Skeletal muscle tissue (tissue), 4 donors: ENCODE results near the gene MTA3. TPM values are rescaled to one million over a fixed set of nuclear protein-coding genes. Genes with fewer than 3 reads are reported as not detected.
"Not testable (repeated sequence)": the region's sequence is repeated elsewhere in the genome, so short reads cannot be mapped to it uniquely, and the experiment has no call there.

Experiments used
- H3K27ac ChIP-seq: one replicate; pipeline ENCODE4 v1.7.0; 2013; ENCODE audit warnings: mild to moderate bottlenecking, low read depth, low read length, inconsistent platforms
- H3K27me3 ChIP-seq, 3 donors: one replicate each; pipeline ENCODE4 v1.7.0; 2013; ENCODE audit warnings: low read length in 3 of 3; ENCODE audit not compliant: control insufficient read depth in 3 of 3, insufficient read depth in 3 of 3
- H3K36me3 ChIP-seq, 3 donors: one replicate each; pipeline ENCODE4 v1.7.0; 2013; ENCODE audit warnings: low read length in 3 of 3; ENCODE audit not compliant: control insufficient read depth in 3 of 3, insufficient read depth in 3 of 3
- H3K4me1 ChIP-seq, 3 donors: one replicate each; pipeline ENCODE4 v1.7.0; 2013; ENCODE audit warnings: low read length in 3 of 3, mild to moderate bottlenecking in 3 of 3; ENCODE audit not compliant: control insufficient read depth in 3 of 3, insufficient read depth in 3 of 3
- H3K4me3 ChIP-seq, 3 donors: one replicate each; pipeline ENCODE4 v1.7.0; 2013; ENCODE audit warnings: low read length in 3 of 3
- H3K9ac ChIP-seq, 3 donors: one replicate each; pipeline ENCODE4 v1.7.0; 2013; ENCODE audit warnings: low read length in 3 of 3, mild to moderate bottlenecking in 3 of 3, moderate library complexity in 2 of 3, low read depth in 1 of 3
- H3K9me3 ChIP-seq, 3 donors: one replicate each; pipeline ENCODE4 v1.7.0; 2013; ENCODE audit warnings: low read length in 3 of 3; ENCODE audit not compliant: control insufficient read depth in 3 of 3
- total RNA-seq: library from RNA; depleted of rRNA; stranded (reverse); fragments of >200 nt; gene quantifications from one replicate; pipeline ENCODE4 v1.2.3, GENCODE V29; 2014
- donor health status: Osteomylitis.

MTA3 gene
- total RNA-seq, 1 donor from 2014 or later: 26.6 TPM

DNA sequence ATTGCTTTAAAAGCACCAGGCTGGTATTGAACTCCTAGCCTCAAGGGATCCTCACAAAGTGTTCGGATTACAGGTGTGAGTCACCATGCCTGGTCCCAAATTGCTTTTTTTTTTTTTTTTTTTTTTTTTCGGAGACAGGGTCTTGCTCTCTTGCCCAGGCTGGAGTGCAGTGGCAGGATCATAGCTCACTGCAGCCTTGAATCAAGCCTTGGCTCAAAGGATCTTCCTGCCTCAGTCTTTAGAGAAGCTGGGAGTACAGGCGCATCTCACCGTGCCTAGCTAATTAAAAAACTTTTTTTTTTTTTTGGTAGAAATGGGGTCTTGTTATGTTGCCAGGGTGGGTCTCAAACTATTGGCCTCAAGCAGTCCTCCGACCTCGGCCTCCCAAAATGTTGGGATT is 12.8 kb downstream of the MTA3 start:
- H3K36me3 ChIP-seq: peaks cover 5 to 18% (median 10%) of the 10 kb centered on the region in 3 donors
- H3K9ac ChIP-seq: no peak overlapping the region
- no peaks in the 10 kb centered on the region for H3K27me3 ChIP-seq
- no peaks in the 10 kb centered on the region for H3K4me1 ChIP-seq
- no peak overlapping the region for H3K4me3 ChIP-seq
- no peaks in the 10 kb centered on the region for H3K9me3 ChIP-seq
- no peak overlapping the region for H3K27ac ChIP-seq

DNA sequence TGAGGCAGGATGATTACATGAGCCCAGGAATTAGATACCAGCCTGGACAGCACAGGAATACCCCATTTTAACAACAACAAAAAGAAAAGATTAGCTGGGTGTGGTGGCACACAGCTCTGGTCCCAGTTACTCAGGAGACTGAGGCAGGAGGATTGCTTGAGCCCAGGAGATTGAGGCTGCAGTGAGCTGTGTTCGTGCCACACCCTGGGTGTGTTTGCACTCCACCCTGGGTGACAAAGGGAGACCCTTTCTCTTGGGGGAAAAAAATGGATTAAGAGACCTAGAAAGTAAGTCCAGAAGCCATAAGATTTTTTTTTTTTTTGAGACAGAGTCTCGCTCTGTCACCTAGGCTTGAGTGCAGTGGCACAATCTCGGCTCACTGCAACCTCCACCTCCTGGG is 16.2 kb downstream of the MTA3 start:
- H3K36me3 ChIP-seq: peaks cover 2 to 14% (median 7%) of the 10 kb centered on the region in 3 donors
- not testable (repeated sequence) for H3K27me3 ChIP-seq, H3K4me3 ChIP-seq, H3K9ac ChIP-seq, H3K9me3 ChIP-seq, H3K4me1 ChIP-seq, H3K27ac ChIP-seq

- H3K4me3 ChIP-seq: no peak overlapping the region
- no peaks in the 10 kb centered on the region for H3K9me3 ChIP-seq
- H3K27ac ChIP-seq: no peak overlapping the region
- H3K27me3 ChIP-seq: no peaks in the 10 kb centered on the region
- no peak overlapping the region for H3K9ac ChIP-seq
- no peaks in the 10 kb centered on the region for H3K4me1 ChIP-seq
- peaks cover 0 to 8% (median under 1%) of the 10 kb centered on the region in 3 donors for H3K36me3 ChIP-seq
Measured at GRCh38 chr2:42585779-42586178, 17.3 kb downstream of the MTA3 start.

- H3K36me3 ChIP-seq: peaks cover 0 to 2% (median 0%) of the 10 kb centered on the region in 3 donors
Measured at GRCh38 chr2:42587526-42588117, 19.2 kb downstream of the MTA3 start.

GRCh38 chr2:42588121-42588520 is 19.7 kb downstream of the MTA3 start:
- Histone ChIP-seq H3K4me1 (no peaks in the 10 kb centered on the region), H3K27me3 (no peaks in the 10 kb centered on the region), H3K4me3 (no peak overlapping the region), H3K27ac (no peak overlapping the region), H3K9me3 (no peaks in the 10 kb centered on the region), H3K9ac (no peak overlapping the region), H3K36me3 (peaks cover 0 to 2% (median 0%) of the 10 kb centered on the region in 3 donors)

More at GRCh38 chr2:42587526-42588117, 19.2 kb downstream of the MTA3 start:
- Histone ChIP-seq H3K9ac (no peak overlapping the region), H3K4me1 (no peaks in the 10 kb centered on the region), H3K4me3 (no peak overlapping the region), H3K27me3 (no peaks in the 10 kb centered on the region), H3K27ac (no peak overlapping the region), H3K9me3 (no peaks in the 10 kb centered on the region)

DNA sequence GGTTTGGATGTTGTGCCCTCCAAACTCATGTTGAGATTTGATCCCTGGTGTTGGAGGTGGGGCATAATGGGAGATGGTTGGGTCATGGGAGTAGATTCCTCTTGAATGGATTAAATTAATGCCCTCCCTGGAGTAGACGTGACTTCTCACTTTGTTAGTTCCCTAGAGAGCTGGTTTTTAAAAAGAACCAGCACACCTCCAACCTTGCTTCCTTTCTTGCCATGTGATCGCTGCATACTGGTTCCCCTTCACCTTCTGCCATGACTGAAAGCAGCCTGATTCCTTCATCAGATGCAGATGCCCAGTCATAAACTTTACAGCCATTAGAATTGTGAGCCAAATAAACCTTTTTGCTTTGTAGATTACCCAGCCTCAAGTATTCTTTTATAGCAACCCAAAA is 21.7 kb downstream of the MTA3 start:
- H3K4me1 ChIP-seq: no peaks in the 10 kb centered on the region
- no peaks in the 10 kb centered on the region for H3K9me3 ChIP-seq
- no peak overlapping the region for H3K9ac ChIP-seq
- H3K27ac ChIP-seq: no peak overlapping the region
- no peak overlapping the region for H3K4me3 ChIP-seq
- H3K27me3 ChIP-seq: no peaks in the 10 kb centered on the region
- no peaks in the 10 kb centered on the region for H3K36me3 ChIP-seq

DNA sequence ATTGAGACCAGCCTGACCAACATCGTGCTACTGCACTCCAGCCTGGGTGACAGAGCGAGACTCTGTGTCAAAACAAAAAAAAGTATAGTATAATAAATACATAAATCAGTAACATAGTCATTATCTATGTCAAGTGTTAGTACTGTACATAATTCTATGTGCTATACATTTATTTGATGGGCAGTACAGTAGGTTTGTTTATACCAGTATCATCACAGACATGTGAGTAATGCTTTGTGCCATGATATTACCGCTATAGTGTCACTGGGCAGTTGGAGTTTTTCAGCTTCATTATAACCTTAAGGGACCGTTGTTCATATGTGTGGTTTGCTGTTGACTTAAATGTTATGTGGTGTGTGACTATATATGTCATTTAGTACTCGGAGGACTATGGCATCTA is 24.9 kb downstream of the MTA3 start:
- no peaks in the 10 kb centered on the region for H3K27me3 ChIP-seq
- H3K9ac ChIP-seq: no peak overlapping the region
- no peaks in the 10 kb centered on the region for H3K36me3 ChIP-seq
- H3K4me1 ChIP-seq: no peaks in the 10 kb centered on the region
- H3K4me3 ChIP-seq: no peak overlapping the region
- no peaks in the 10 kb centered on the region for H3K9me3 ChIP-seq
- H3K27ac ChIP-seq: no peak overlapping the region

DNA sequence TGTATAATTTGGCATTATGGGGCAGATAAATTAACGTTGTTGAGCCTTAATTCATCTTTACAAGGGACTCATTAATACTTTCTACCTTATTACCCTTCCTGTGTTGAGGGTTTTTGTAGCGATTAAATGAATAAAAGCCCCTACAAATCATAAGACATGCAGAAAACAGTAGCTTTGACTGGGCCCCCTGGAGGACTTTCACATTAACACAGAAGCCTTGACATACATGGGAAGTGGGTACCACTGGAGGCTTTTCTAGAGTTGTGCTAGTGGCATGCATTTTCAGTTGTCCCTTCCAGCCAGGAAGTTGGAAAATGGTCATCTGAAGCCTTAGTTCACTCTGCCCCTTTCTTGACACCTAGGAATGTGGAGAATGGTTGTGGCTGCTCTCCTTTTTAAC is 30.2 kb downstream of the MTA3 start:
- Histone ChIP-seq H3K27me3 (no peaks in the 10 kb centered on the region), H3K36me3 (peaks cover 0 to 2% (median 0%) of the 10 kb centered on the region in 3 donors), H3K9ac (no peak overlapping the region), H3K27ac (no peak overlapping the region), H3K4me1 (peaks cover 0 to 5% (median 0%) of the 10 kb centered on the region in 3 donors), H3K4me3 (no peak overlapping the region), H3K9me3 (no peaks in the 10 kb centered on the region)

DNA sequence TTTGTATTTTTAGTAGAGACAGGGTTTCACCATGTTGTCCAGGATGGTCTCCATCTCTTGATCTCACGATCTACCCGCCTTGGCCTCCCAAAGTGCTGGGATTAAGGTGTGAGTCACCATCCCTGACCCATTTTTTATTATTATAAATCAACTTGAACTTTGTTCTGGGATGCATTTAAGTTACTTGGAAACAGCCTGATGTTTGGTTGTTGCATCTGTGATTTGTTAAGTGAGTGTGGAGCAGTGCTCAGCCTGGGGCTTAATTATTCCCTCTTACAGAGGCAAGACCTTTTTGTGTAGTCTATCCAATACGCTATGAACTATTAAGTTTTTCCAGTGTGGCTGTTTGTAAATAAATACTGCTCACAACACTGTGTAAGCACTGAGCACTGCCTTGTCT is 32.6 kb downstream of the MTA3 start:
- no peaks in the 10 kb centered on the region for H3K9me3 ChIP-seq
- H3K4me3 ChIP-seq: no peak overlapping the region
- H3K9ac ChIP-seq: no peak overlapping the region
- H3K27me3 ChIP-seq: no peaks in the 10 kb centered on the region
- peaks cover 0 to 5% (median 0%) of the 10 kb centered on the region in 3 donors for H3K4me1 ChIP-seq
- H3K36me3 ChIP-seq: peaks cover 0 to 2% (median 0%) of the 10 kb centered on the region in 3 donors
- H3K27ac ChIP-seq: no peak overlapping the region

DNA sequence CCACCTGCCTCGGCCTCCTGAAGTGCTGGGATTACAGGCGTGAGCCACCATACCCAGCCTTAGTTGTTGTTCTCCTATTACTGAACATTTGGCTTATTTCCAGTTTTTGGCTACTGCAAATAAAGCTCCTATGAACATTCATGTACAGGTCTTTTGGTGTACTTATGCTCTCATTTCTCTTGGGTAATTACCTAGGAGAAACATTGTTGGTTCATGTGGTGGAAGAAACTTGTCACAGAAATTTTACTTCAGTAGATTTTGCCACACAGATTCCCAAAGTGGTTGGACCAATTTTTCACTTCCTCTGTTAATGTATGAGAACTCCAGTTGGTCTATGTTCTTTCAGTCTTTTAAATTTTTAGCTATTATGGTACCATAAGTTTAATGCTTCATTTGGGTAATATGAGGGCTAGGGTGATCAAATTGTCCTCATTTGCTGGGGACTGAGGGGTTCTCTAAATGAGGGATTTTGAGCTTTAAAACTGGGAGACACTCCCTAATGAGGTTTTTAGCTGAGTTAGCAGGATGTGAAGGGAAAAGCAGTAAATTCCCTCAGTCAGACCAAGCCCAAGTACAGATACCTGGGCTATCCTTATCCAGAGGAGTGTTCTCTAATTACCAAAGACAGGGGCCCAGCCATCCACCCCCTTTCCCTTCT is 33.9 kb downstream of the MTA3 start:
- no peak overlapping the region for H3K4me3 ChIP-seq

More for the DNA sequence above, 33.9 kb downstream of the MTA3 start:
- Histone ChIP-seq H3K9me3 (no peaks in the 10 kb centered on the region), H3K9ac (no peak overlapping the region), H3K27me3 (no peaks in the 10 kb centered on the region), H3K36me3 (peaks cover 0 to 2% (median 0%) of the 10 kb centered on the region in 3 donors), H3K27ac (no peak overlapping the region), H3K4me1 (peaks cover 0 to 5% (median 0%) of the 10 kb centered on the region in 3 donors)
